ENCODE data around the gene AGPS. TPM values are rescaled to one million over a fixed set of nuclear protein-coding genes. Genes with fewer than 3 reads are reported as not detected.

Gene AGPS
- total and polyA plus RNA-seq, 7 experiments from 2014 or later, result 11.8 to 60.4 (median 21.8) TPM

GRCh38 chr2:177588671-177589070 lies 196.1 kb downstream of the AGPS start:
- ATAC-seq (no peak), DNase-seq (no peak)
- H3K4me1 ChIP-seq (ENCODE audit: control insufficient read depth in 2 of 2, insufficient read depth in 2 of 2, low read length in 2 of 2), result no peaks in the 10 kb centered on the region
- intact Hi-C loops (cut with micrococcal nuclease), result no loop called here
- CTCF ChIA-PET, result no interaction called here
- H3K4me3 ChIP-seq (ENCODE audit: low read length), result no peak overlapping the region
- no peak overlapping the region for H3K4me3 Mint-ChIP-seq
- H3K27me3 Mint-ChIP-seq, result peaks cover 4 to 23% (median 16%) of the 10 kb centered on the region in 5 donors
- POLR2A ChIA-PET, result no interaction called here
- peaks cover 0 to 2% (median 0%) of the 10 kb centered on the region in 7 donors for H3K4me1 Mint-ChIP-seq
- no peaks in the 10 kb centered on the region for H3K9me3 Mint-ChIP-seq
- peaks cover 0 to under 1% (median 0%) of the 10 kb centered on the region in 5 donors for H3K36me3 Mint-ChIP-seq
- H3K27ac ChIP-seq (ENCODE audit: low read depth, low read length), result no peak overlapping the region
- H3K27ac Mint-ChIP-seq, result no peak overlapping the region
- H3K9me3 ChIP-seq (ENCODE audit: control insufficient read depth in 2 of 3, low read length in 3 of 3), result no peaks in the 10 kb centered on the region
- H3K36me3 ChIP-seq (ENCODE audit: control insufficient read depth in 2 of 3, insufficient read depth in 3 of 3, low read length in 3 of 3), result no peaks in the 10 kb centered on the region
- H3K27me3 ChIP-seq (ENCODE audit: control insufficient read depth in 2 of 2, insufficient read depth in 2 of 2, low read length in 2 of 2), result no peaks in the 10 kb centered on the region

- Histone ChIP-seq H3K9me3 (ENCODE audit: control insufficient read depth in 2 of 3, low read length in 3 of 3) (no peaks in the 10 kb centered on the region), H3K27me3 (ENCODE audit: control insufficient read depth in 2 of 2, insufficient read depth in 2 of 2, low read length in 2 of 2) (no peaks in the 10 kb centered on the region), H3K27ac (ENCODE audit: low read depth, low read length) (no peak overlapping the region), H3K4me3 (ENCODE audit: low read length) (no peak overlapping the region), H3K36me3 (ENCODE audit: control insufficient read depth in 2 of 3, insufficient read depth in 3 of 3, low read length in 3 of 3) (no peaks in the 10 kb centered on the region), H3K4me1 (ENCODE audit: control insufficient read depth in 2 of 2, insufficient read depth in 2 of 2, low read length in 2 of 2) (no peaks in the 10 kb centered on the region)
- DNase-seq (no peak), ATAC-seq (no peak)
- ChIA-PET CTCF (no interaction called here), POLR2A (no interaction called here)
- Mint-ChIP-seq H3K27me3 (peaks cover 4 to 27% (median 18%) of the 10 kb centered on the region in 5 donors), H3K36me3 (no peaks in the 10 kb centered on the region), H3K27ac (no peak overlapping the region), H3K4me3 (no peak overlapping the region), H3K4me1 (peaks cover 0 to 2% (median 0%) of the 10 kb centered on the region in 7 donors), H3K9me3 (no peaks in the 10 kb centered on the region)
- intact Hi-C loops (cut with micrococcal nuclease), result no loop called here
Observed at GRCh38 chr2:177589186-177589585, 196.6 kb downstream of the AGPS start.

- no peak overlapping the region for H3K4me3 ChIP-seq (ENCODE audit: low read length)
- intact Hi-C loops (cut with micrococcal nuclease), result no loop called here
- H3K27me3 ChIP-seq (ENCODE audit: control insufficient read depth in 2 of 2, insufficient read depth in 2 of 2, low read length in 2 of 2), result no peaks in the 10 kb centered on the region
- H3K4me1 ChIP-seq (ENCODE audit: control insufficient read depth in 2 of 2, insufficient read depth in 2 of 2, low read length in 2 of 2), result no peaks in the 10 kb centered on the region
- ChIA-PET POLR2A (no interaction called here), CTCF (no interaction called here)
- H3K9me3 ChIP-seq (ENCODE audit: control insufficient read depth in 2 of 3, low read length in 3 of 3), result no peaks in the 10 kb centered on the region
- H3K4me1 Mint-ChIP-seq, result peaks cover 0 to 2% (median 0%) of the 10 kb centered on the region in 7 donors
- H3K36me3 ChIP-seq (ENCODE audit: control insufficient read depth in 2 of 3, insufficient read depth in 3 of 3, low read length in 3 of 3), result no peaks in the 10 kb centered on the region
- H3K27me3 Mint-ChIP-seq, result peaks cover 9 to 23% (median 18%) of the 10 kb centered on the region in 5 donors
- ATAC-seq (no peak), DNase-seq (no peak)
- no peak overlapping the region for H3K27ac Mint-ChIP-seq
- no peaks in the 10 kb centered on the region for H3K9me3 Mint-ChIP-seq
- H3K27ac ChIP-seq (ENCODE audit: low read depth, low read length), result no peak overlapping the region
- H3K4me3 Mint-ChIP-seq, result no peak overlapping the region
- no peaks in the 10 kb centered on the region for H3K36me3 Mint-ChIP-seq
Observed at GRCh38 chr2:177592397-177592796, 199.8 kb downstream of the AGPS start.

- no peak for DNase-seq
- intact Hi-C loops (cut with micrococcal nuclease), result no loop called here
- Histone ChIP-seq H3K36me3 (ENCODE audit: control insufficient read depth in 2 of 3, insufficient read depth in 3 of 3, low read length in 3 of 3) (no peaks in the 10 kb centered on the region), H3K27ac (ENCODE audit: low read depth, low read length) (no peak overlapping the region), H3K27me3 (ENCODE audit: control insufficient read depth in 2 of 2, insufficient read depth in 2 of 2, low read length in 2 of 2) (no peaks in the 10 kb centered on the region), H3K4me1 (ENCODE audit: control insufficient read depth in 2 of 2, insufficient read depth in 2 of 2, low read length in 2 of 2) (no peaks in the 10 kb centered on the region), H3K4me3 (ENCODE audit: low read length) (no peak overlapping the region), H3K9me3 (ENCODE audit: control insufficient read depth in 2 of 3, low read length in 3 of 3) (no peaks in the 10 kb centered on the region)
- ATAC-seq, result no peak
- CTCF ChIA-PET, result no interaction called here
- peaks cover 0 to 2% (median 0%) of the 10 kb centered on the region in 7 donors for H3K4me1 Mint-ChIP-seq
- POLR2A ChIA-PET, result no interaction called here
- H3K27ac Mint-ChIP-seq, result no peak overlapping the region
- H3K9me3 Mint-ChIP-seq, result no peaks in the 10 kb centered on the region
- no peak overlapping the region for H3K4me3 Mint-ChIP-seq
- H3K36me3 Mint-ChIP-seq, result no peaks in the 10 kb centered on the region
- peaks cover 9 to 29% (median 18%) of the 10 kb centered on the region in 5 donors for H3K27me3 Mint-ChIP-seq
Observed at GRCh38 chr2:177592945-177593344, 200.4 kb downstream of the AGPS start.

GRCh38 chr2:177593402-177593801 lies 200.8 kb downstream of the AGPS start:
- no peaks in the 10 kb centered on the region for H3K36me3 Mint-ChIP-seq
- H3K36me3 ChIP-seq (ENCODE audit: control insufficient read depth in 2 of 3, insufficient read depth in 3 of 3, low read length in 3 of 3), result no peaks in the 10 kb centered on the region
- H3K4me3 ChIP-seq (ENCODE audit: low read length), result no peak overlapping the region
- peaks cover 0 to 3% (median 0%) of the 10 kb centered on the region in 7 donors for H3K4me1 Mint-ChIP-seq
- peaks cover 9 to 33% (median 15%) of the 10 kb centered on the region in 5 donors for H3K27me3 Mint-ChIP-seq
- H3K27ac Mint-ChIP-seq, result no peak overlapping the region
- no peak overlapping the region for H3K27ac ChIP-seq (ENCODE audit: low read depth, low read length)
- H3K9me3 Mint-ChIP-seq, result no peaks in the 10 kb centered on the region
- no peaks in the 10 kb centered on the region for H3K4me1 ChIP-seq (ENCODE audit: control insufficient read depth in 2 of 2, insufficient read depth in 2 of 2, low read length in 2 of 2)
- no peaks in the 10 kb centered on the region for H3K27me3 ChIP-seq (ENCODE audit: control insufficient read depth in 2 of 2, insufficient read depth in 2 of 2, low read length in 2 of 2)
- intact Hi-C loops (cut with micrococcal nuclease), result no loop called here
- H3K9me3 ChIP-seq (ENCODE audit: control insufficient read depth in 2 of 3, low read length in 3 of 3), result no peaks in the 10 kb centered on the region
- POLR2A ChIA-PET, result no interaction called here
- DNase-seq (no peak), ATAC-seq (no peak)
- CTCF ChIA-PET, result no interaction called here
- H3K4me3 Mint-ChIP-seq, result no peak overlapping the region

Other genes with a start within 250 kb of the AGPS start
- gene HNRNPA3, start 180.0 kb upstream of the AGPS start, total RNA-seq, result 100 to 1,000 TPM; 151 to 311 (median 184) TPM
- gene HNRNPA3, start 180.0 kb upstream of the AGPS start, polyA plus RNA-seq, result 10 to 100 TPM; 53.3 to 69.0 TPM
- 10 to 100 TPM; 58.9 to 99.6 (median 74.7) TPM for gene NFE2L2, start 128.0 kb upstream of the AGPS start, total RNA-seq
- gene NFE2L2, start 128.0 kb upstream of the AGPS start, polyA plus RNA-seq, result 10 to 100 TPM; 67.4 to 98.5 TPM

Data from naive thymus-derived CD4-positive, alpha-beta T cell (primary cell).